NCI-H1694 treated with DMSO at 0.1 percent for 48 hours (cell line): ENCODE data around the gene UBAC2.
"Not testable (repeated sequence)": the region's sequence is repeated elsewhere in the genome, so short reads cannot be mapped to it uniquely, and the experiment has no call there.

ENCODE experiments used
- DNase-seq: peaks from one replicate; lab custom pipeline; 2025; lab: John Stamatoyannopoulos, UW

The UBAC2 gene

DNA sequence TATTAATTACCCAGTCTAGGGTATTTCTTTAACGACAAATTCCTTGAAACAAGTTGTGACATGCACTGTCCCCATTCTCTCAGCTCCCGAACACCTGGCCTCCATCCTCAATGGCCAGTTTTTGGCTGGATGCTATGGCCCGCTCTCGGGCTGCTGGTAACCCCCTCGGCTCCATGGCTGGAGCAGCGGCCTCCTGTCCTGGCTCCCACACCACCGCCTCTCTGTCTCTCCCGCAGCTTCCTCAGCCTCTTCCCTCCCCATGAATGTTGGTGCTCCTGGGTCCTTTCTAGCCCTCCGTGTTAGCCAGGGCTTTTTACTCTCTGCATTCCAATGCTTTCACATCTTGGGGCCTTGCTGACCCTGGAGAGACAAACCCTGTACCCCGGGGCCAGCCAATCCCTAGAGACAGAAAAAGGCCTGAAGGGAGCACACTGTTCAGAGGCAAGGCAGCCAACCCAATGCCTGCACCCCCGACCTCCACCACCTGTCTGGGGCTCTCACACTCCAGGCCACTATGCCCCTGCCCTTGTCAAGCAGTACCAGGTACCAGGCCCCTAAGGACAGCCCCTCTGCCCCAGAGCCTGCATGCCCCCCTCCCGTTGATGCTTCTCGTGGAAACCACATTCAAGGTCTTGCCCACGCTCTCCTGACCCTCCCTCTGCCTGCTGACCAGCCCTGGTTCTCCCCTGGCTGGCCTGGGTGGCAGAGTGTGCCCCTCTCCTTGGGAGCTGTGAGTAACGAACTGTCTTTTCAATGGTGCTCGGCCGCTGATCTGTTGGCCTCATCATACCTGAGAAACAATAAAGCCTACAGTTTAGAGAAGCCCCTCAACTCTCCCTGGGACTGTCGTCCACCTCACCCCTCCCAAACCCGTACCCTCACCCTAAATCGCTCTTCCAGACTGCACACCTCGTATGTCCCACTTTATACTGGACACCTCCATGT lies 193.4 kb downstream of the UBAC2 start:
- no peak for DNase-seq

DNA sequence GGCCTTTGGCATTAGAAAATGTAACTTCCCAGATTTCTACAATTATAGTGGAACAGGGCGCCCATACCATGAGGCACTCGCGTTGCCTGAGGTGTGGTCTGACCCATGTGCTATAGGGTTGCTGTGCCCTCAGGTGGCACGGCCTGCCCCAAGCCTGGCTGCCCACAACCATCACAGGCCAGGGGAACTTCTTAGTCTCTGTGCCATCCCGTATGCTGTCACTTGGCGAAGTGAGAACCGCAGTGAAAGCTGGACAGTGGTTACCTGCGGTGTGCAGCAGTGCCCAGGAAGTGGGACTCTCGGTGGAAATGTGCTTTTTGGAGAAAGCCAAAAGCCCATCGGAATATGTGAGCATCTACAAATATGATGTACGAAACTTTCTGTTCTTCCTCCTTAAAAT lies 194.8 kb downstream of the UBAC2 start:
- DNase-seq: no peak

DNA sequence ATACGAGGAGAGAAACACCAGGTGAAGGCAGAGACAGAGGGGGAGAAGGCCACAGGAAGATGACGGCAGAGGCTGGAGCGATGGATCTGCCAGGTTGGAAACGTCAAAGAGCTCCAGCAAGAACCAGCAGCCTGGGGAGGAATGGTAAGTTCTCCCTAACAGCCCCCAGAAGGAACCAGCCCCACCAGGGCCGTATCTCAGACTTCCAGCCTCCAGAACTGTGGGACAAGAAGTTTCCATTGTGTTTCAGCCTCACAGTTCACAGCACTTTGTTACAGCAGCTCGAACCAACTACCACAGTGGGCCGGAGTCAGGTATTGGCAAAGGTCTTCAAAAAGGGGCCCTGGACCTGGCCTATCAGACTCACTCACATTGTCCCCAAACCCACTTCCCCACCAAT lies 195.8 kb downstream of the UBAC2 start:
- no peak for DNase-seq

DNA sequence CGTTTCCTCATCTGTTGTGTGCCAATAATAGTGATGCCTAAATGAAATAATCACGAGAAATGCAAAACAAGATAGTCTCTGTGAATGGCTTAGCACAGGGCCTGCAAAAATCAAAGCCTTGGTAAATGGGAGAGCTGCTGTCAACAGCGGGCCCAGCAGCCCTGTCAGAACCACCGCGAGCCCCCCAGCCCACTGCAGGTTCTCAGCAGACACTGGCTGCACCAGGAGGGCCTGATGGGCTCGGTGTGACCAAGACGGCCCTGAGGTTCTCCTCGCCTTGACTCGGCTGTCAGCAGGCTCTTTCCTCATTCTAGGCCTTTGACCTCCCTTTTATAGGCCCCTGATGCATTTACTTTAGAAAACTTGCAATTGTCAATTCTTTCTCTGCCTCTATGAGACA lies 197.4 kb downstream of the UBAC2 start:
- no peak for DNase-seq

DNA sequence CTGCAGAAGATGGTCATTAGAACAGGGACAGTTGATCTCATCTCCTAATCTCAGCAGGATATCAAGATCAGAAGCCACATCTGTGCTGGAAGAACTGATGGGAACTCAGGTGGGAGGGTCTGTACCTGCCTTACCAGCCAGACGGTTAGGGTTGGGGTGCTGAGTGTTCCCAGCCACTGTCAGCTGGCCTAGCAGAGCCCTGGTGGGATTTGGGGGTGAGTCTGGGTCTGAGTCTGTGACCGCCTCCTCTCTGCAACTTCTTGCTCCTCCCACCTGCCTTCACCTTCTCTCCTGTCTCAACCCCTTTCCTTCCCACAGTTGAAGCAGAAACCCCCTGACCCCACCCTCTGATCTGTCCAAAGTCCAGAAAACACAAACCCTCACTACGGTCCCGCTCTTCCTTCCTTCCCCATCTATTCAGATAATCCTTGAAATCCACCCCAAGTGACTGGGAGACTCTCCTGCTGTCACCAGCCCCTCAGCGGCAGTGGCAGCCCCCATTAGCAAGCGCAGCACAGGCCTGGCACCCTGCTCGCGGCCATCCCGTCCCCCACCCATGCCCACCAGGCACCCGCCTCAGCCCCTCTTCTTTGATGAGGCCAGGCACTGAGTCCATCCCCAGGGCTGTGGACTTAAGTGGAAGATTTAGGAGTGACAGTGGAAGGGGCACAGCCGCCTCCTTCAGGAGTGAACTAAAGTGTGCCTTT lies 198.4 kb downstream of the UBAC2 start:
- no peak for DNase-seq

DNA sequence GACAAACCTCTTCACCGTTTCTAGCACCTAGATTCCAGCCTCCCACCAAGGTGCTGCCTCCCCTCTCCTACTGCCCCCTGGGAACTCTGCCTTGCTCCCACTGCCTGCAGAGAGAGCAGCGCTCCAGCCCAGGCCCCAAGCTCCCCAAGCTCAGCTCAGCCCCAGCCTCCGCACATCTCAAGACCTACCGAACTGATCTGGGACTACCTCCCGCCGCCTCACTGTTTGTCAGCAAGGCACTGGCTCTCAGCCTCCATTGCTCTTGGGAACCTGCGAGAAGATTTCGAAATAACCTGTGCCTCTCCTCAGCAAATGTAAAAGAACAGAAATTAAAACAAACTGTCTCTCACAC lies 198.9 kb downstream of the UBAC2 start:
- DNase-seq: no peak

DNA sequence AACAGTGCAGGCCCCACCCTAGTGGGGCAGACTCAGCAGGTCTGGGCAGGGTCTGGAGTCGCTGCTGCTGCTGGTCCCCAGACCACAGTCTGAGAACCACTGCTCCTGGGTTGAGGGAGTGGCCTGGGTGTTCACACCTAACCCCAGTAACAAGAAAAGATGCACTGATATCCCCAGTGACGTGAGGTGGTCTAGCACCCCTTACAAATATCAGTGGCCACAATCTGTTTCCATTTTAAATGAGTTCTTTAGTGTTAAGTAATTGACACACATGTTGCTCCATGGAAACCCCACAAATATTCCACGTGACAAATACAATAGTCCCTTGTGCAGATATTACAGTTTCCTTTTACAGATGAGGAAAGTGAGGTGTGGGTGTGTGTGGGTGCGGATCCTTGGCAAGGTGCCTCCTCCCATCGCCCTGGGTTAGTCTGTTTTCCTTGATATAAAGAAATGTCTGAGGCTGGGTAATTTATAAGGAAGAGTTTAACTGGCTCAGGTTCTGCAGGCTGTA lies 202.9 kb downstream of the UBAC2 start:
- no peak for DNase-seq

DNA sequence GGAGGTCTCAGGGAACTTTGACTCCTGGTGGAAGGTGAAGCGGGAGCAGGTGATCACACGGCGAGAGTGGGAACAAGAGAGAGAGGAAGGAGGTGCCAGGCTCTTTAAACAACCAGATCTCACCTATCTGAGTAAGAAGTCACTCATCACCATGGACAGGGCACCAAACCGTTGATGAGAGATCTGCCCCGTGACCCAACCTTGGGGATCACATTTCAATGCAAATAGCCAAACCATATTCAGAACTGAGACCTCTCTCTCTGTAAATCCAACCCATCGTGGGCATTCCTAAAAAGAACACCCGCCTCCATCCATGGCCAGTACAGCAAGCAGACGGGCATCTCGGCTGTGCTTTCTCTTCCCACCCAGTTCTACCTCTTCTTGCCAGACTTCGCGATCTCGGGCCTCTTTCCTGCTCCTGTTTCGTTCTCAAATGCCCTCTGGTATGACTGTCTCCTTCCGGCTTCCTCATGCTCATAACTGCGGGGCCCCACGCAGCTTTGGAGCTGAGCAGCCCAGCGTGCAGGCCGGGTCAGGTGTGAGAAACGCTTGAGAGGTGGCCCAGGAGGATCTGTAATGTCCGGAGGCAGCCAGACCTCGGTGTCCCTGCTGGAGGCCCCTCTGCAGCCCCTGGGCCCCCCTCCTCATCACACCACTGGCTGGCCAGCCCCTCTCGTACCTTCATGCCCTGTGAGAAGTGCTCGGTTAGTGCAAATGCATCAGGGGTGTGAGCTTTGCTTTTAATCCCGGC lies 203.5 kb downstream of the UBAC2 start:
- DNase-seq: no peak

DNA sequence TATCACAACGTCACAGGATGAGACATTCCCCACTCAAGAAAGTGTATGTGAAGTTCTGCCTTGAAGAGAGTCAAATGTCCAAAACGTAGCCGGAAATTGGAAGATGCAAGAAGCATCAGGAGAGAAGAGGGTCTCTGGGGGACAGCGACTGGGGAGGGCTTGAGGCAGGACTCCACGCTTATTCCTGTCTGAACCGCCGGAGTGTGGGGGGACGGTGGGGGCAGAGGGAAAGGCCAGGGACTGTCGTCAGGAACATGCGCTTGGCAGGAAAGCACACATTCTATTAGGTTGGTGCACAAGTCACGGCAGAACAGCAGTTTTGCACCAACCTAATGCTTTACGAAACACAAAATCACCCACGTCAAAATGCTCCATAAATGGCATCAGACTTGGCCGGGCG lies 205.3 kb downstream of the UBAC2 start:
- DNase-seq: no peak

DNA sequence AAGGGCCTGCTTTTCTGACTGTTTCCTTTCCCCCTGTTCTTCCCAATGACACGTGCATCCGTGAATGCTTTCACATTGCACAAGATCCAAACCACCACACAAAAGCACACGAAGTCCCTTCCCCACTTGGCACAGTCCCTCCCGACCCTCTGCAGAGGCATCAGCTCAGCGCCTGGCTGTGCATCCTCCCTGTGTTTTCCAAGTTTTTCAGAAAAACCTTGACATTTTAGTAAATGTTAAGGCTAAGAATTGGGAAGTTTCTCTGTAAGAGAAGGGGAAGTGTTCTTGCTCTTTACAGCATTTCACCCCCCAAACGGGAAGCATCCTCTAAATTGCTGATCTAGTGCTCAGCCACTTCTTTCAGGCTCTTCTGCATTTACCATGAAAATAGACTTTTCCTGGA lies 206.1 kb downstream of the UBAC2 start:
- no peak for DNase-seq

DNA sequence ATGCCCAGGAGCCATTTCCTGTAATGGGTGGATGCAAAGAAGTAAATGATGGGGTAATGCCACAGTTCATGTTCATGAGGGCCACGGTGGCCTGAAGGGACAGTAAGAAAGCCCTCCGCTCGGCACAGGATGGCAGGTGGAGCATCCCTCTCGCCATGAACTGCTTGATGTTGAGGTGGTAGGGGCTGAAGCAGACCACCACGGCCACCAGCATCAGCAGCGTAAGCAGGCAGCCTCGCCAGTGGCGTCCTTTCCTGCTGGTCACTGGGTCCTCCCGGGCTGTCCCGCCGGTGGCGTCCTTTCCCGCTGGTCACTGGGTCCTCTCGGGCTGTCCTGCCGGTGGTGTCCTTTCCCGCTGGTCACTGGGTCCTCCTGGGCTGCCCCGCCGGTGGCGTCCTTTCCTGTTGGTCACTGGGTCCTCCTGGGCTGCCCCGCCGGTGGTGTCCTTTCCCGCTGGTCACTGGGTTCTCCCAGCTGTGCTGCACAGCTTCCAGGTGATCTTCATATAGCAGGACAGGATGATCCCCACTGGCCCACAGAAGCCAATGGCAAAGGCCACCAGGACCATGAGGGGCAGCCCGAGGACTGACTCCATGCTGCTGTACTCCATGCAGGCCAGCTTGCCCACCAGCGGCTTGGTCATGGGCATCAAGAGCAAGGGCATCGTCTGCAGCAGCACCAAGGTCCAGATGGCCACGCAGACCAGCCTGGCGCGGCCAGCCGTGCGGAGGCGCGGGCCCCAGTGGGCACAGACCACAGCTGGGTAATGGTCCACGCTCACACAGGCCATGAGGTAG lies 207.4 kb downstream of the UBAC2 start:
- DNase-seq: no peak

DNA sequence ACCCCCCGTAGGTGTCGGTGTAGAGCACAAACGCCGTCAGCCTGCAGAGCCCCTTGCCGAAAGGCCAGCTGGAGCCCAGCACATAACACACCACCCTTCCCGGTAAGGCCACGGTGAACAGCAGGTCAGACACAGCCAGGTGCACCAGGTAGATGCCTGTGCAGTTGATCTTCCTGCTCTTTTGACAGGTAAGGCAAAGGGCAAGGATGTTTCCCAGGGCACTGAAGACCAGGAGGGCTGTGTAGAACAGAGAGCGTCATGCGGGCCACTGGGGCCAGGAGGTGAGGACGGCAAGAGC lies 208.0 kb downstream of the UBAC2 start:
- no peak for DNase-seq

DNA sequence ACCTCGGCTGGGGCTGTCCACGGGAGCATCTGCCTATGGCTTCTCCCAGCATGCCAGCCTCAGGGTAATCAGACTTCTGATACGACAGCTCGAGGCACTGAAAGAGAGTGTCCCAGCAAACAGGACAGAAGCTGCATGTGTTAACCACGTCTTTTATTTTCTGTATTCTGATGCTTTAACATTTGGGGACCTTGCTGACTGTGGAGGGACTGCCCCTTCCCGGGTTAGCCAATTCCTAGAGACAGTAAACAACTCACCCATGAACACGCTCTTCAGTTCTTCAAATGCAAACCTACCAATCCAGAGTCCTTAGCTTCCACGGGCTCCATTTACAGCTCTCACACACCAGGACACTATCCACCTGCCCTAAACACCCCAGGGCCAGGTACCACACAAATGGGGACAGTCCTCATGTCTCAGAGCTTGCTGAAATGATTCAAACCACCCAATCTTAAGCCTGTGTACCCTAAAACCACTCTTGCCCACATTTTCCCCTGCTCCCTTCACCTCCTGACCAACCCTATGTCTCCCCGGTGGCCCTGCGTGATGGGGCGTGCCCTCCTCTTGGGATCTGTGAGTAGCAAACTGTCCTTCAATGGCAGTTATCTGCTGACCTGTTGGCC lies 208.9 kb downstream of the UBAC2 start:
- DNase-seq: not testable (repeated sequence)

DNA sequence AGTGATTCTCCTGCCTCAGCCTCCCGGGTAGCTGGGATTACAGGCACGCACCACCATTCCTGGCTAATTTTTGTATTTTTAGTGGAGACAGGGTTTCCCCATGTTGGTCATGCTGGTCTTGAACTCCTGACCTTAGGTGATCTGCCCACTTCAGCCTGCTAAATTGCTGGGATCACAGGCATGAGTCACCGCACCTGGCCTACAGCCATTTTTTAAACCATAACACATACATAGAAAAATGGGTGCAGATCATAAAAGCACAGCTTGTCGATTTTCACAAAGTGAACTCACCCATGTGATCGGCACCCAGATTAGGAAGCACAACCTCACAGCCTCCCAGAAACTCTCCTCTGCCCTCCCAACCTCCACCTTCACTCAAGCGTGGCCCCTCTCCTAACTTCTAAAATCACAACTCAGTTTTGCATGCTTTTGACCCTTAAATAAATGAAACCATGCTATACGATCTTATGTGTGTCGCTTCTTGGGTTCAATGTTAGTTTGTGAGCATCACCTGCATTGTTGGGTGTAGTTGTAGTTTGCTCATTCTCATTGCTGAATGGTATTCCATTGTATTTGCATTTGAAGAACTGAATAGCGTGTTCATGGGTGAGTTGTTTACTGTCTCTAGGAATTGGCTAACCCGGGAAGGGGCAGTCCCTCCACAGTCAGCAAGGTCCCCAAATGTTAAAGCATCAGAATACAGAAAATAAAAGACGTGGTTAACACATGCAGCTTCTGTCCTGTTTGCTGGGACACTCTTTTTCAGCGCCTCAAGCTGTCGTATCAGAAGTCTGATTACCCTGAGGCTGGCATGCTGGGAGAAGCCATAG lies 210.2 kb downstream of the UBAC2 start:
- not testable (repeated sequence) for DNase-seq

DNA sequence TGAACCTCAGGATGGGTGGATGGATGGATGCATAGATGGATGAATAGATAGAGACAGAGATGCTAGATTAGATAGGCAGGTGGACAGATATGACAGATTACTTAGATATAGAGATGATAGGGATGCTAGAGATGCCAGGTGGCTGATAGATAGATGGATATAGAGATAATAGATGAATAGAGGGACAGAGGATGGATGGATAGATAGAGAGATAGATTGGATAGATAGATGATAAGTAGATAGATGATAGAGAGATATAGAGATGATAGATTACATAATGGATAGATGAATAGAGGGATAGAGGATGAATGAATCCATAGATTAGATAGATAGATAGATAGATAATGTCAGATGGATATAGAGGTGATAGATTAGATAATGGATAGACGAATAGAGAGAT lies 212.2 kb downstream of the UBAC2 start:
- no peak for DNase-seq

DNA sequence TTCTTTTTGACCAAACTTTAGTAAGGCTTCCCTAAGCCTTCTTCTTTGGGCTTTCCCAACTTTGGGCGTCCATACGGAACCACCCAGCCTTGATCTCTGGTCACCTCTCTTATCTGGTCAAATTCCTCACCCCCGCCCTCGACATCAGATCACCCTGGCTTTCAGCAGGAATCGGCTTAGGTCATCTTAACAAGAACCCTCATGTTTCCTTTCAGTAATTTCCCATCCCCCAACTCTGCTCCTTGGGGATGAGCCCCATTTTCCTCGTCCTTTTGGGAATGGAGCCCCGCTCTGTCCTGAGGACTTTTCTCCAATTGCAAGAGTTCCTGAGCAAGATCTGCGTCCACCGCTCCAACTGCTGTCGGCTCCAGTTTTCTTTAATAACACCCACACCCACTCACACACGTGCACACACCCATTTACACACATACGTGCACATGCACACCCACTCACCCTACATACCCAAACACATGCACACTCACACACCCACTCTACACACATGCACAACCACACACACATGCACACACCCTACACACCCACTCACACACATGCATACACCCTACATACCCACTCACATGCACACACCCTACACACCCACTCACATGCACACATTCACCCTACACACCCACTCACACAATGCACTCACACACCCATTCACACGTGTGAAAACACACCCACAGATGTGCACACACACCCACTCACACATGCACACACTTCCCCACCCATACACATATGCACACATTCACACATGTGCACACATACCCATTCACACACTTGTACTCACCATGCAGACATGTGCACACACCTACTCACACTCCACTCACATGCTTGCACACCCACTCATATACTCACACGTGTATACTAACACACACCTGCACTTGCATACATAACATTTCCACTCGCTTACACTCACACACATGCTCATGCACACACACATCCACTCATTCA lies 213.7 kb downstream of the UBAC2 start:
- DNase-seq: no peak

DNA sequence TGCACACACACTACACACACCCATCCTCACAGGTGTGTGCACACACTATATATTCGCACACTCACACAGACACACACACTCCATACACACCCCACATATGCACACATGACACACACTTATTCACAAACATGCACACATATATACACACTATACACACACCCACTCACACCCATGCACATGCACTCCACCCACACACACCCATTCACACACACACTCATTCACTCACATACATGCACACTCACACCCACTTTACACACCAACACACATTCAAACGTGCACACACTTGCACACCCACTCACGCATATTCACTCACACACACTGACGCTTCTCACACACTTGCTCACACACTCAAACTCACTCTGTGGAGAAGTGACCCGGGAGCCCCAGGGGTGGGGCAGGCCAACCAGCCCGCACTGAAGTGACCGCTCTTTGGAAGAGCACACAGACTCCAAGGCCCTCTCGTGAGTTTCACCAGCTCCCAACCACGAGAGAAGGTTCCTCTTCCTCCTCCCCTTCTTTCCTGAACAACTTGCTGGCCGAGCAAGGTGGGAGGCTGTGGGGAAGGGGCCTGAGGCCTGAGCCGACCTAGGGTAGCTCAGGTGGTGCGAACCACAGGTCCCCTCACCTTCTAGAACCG lies 214.5 kb downstream of the UBAC2 start:
- DNase-seq: no peak

DNA sequence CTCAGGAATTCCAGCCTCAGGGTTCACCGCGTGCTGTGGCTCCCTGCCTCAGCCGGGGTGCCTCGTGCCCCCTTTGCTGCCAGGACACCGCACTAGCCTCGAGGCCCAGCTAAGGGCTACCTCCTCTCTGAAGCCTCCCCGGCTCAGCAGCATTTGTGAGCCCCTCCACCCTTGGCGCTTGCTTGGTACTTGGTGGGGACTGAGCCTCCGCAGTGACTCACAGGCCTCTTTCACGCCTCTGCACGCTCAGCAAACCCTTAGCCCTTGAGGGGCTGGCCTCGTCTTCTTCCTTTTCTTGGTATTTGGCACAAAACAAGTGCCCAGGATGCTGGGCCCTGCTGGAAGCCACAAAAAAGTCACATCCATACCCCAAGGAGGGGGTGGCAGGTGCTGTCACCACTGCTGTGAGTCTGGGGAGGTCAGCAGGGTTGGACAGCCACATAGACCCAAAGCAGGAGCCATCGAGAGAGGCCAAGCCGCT lies 215.2 kb downstream of the UBAC2 start:
- DNase-seq: no peak
